ENCODE results near the gene CD2AP. TPM values are rescaled to one million over a fixed set of nuclear protein-coding genes. Genes with fewer than 3 reads are reported as not detected.

Gene CD2AP
- total RNA-seq, 1 experiment from 2014 or later: 20.6 TPM

GRCh38 chr6:47437592-47437991 is 40.0 kb upstream of the CD2AP start:
- Histone ChIP-seq H3K27ac (ENCODE audit: low read depth, low read length, poor library complexity, severe bottlenecking) (no peak overlapping the region), H3K27me3 (replicated peaks; ENCODE audit: insufficient read depth, low read depth, low read length, poor library complexity) (peaks cover 3% of the 10 kb centered on the region), H3K4me1 (ENCODE audit: insufficient read depth, low read length, poor library complexity, severe bottlenecking) (no peaks in the 10 kb centered on the region), H3K4me3 (ENCODE audit: low read depth, low read length, poor library complexity, severe bottlenecking) (no peak overlapping the region), H3K9me3 (ENCODE audit: low read depth, low read length, poor library complexity, severe bottlenecking) (no peaks in the 10 kb centered on the region), H3K36me3 (ENCODE audit: insufficient read depth, low read length, poor library complexity, severe bottlenecking) (no peaks in the 10 kb centered on the region)
- intact Hi-C loops (cut with micrococcal nuclease; ENCODE audit: unreplicated experiment): no loop called here
- ChIA-PET POLR2A (ENCODE audit: low non-redundant PET) (no interaction called here), CTCF (no interaction called here)
- BruUV-seq (replicated peaks): no TSS peak
- DNase-seq (ENCODE audit: low spot score): no peak
- no peak for TF ChIP-seq EZH2 (IDR thresholded peaks at IDR 0.05; ENCODE audit: borderline replicate concordance, low read depth, low read length, poor library complexity, severe bottlenecking)
- TF ChIP-seq CTCF (conservative IDR thresholded peaks at IDR 0.05; ENCODE audit: low read depth, low read length): no peak

GRCh38 chr6:47438481-47439347 is 38.9 kb upstream of the CD2AP start:
- no peaks in the 10 kb centered on the region for H3K4me1 ChIP-seq (ENCODE audit: insufficient read depth, low read length, poor library complexity, severe bottlenecking)
- BruUV-seq (replicated peaks): no TSS peak
- peaks cover 3% of the 10 kb centered on the region for H3K27me3 ChIP-seq (replicated peaks; ENCODE audit: insufficient read depth, low read depth, low read length, poor library complexity)
- H3K4me3 ChIP-seq (ENCODE audit: low read depth, low read length, poor library complexity, severe bottlenecking): no peak overlapping the region
- ChIA-PET POLR2A (ENCODE audit: low non-redundant PET) (no interaction called here), CTCF (no interaction called here)
- no peak for DNase-seq (ENCODE audit: low spot score)
- H3K9me3 ChIP-seq (ENCODE audit: low read depth, low read length, poor library complexity, severe bottlenecking): no peaks in the 10 kb centered on the region
- TF ChIP-seq CTCF (conservative IDR thresholded peaks at IDR 0.05; ENCODE audit: low read depth, low read length) (no peak), EZH2 (IDR thresholded peaks at IDR 0.05; ENCODE audit: borderline replicate concordance, low read depth, low read length, poor library complexity, severe bottlenecking) (no peak)
- intact Hi-C loops (cut with micrococcal nuclease; ENCODE audit: unreplicated experiment): no loop called here
- no peak overlapping the region for H3K27ac ChIP-seq (ENCODE audit: low read depth, low read length, poor library complexity, severe bottlenecking)
- no peaks in the 10 kb centered on the region for H3K36me3 ChIP-seq (ENCODE audit: insufficient read depth, low read length, poor library complexity, severe bottlenecking)

- peaks cover 3% of the 10 kb centered on the region for H3K27me3 ChIP-seq (replicated peaks; ENCODE audit: insufficient read depth, low read depth, low read length, poor library complexity)
- H3K27ac ChIP-seq (ENCODE audit: low read depth, low read length, poor library complexity, severe bottlenecking): no peak overlapping the region
- no TSS peak for BruUV-seq (replicated peaks)
- no peaks in the 10 kb centered on the region for H3K9me3 ChIP-seq (ENCODE audit: low read depth, low read length, poor library complexity, severe bottlenecking)
- intact Hi-C loops (cut with micrococcal nuclease; ENCODE audit: unreplicated experiment): no loop called here
- CTCF ChIA-PET: no interaction called here
- TF ChIP-seq CTCF (conservative IDR thresholded peaks at IDR 0.05; ENCODE audit: low read depth, low read length): no peak
- TF ChIP-seq EZH2 (IDR thresholded peaks at IDR 0.05; ENCODE audit: borderline replicate concordance, low read depth, low read length, poor library complexity, severe bottlenecking): no peak
- H3K4me1 ChIP-seq (ENCODE audit: insufficient read depth, low read length, poor library complexity, severe bottlenecking): no peaks in the 10 kb centered on the region
- H3K36me3 ChIP-seq (ENCODE audit: insufficient read depth, low read length, poor library complexity, severe bottlenecking): no peaks in the 10 kb centered on the region
- no peak for DNase-seq (ENCODE audit: low spot score)
- H3K4me3 ChIP-seq (ENCODE audit: low read depth, low read length, poor library complexity, severe bottlenecking): no peak overlapping the region
- POLR2A ChIA-PET (ENCODE audit: low non-redundant PET): no interaction called here
Observed at GRCh38 chr6:47439348-47439668, 38.3 kb upstream of the CD2AP start.

Data from A673 (cell line).